Smooth muscle cell (in vitro differentiated cells): ENCODE results near the gene CCDC6. TPM values are rescaled to one million over a fixed set of nuclear protein-coding genes. Genes with fewer than 3 reads are reported as not detected.
A peak's percentile ranks its signal among the peaks of the same experiment; 100 is the strongest.

Experiments used
- DNase-seq: peaks from one replicate; lab custom pipeline; 2025; ENCODE audit not compliant: unreplicated experiment; lab: John Stamatoyannopoulos, UW
- H2AFZ ChIP-seq: fragments of 200-600 bp; sonication (generic); 2 replicates; pipeline ENCODE4 v1.6.0; 2016; ENCODE audit warnings: antibody characterized with exemption, low read depth, mild to moderate bottlenecking
- H3F3A ChIP-seq: fragments of 200-600 bp; sonication (generic); 2 replicates; pipeline ENCODE4 v1.6.0; 2017; ENCODE audit warnings: antibody characterized with exemption, low read depth
- H3K27ac ChIP-seq: fragments of 200-600 bp; sonication (generic); 2 replicates; pipeline ENCODE4 v1.5.1; 2016; ENCODE audit warnings: low read depth, mild to moderate bottlenecking
- H3K27me3 ChIP-seq: fragments of 200-600 bp; sonication (generic); 2 replicates; pipeline ENCODE4 v1.6.1; 2016; ENCODE audit warnings: low read depth, mild to moderate bottlenecking
- H3K36me3 ChIP-seq: fragments of 200-600 bp; sonication (generic); 2 replicates; pipeline ENCODE4 v1.5.1; 2016; ENCODE audit warnings: low read depth
- H3K4me1 ChIP-seq: fragments of 200-600 bp; sonication (generic); 2 replicates; pipeline ENCODE4 v1.5.1; 2016; ENCODE audit warnings: low read depth
- H3K4me2 ChIP-seq: fragments of 200-600 bp; sonication (generic); 2 replicates; pipeline ENCODE4 v1.6.0; 2016; ENCODE audit warnings: mild to moderate bottlenecking
- H3K4me3 ChIP-seq: fragments of 200-600 bp; sonication (generic); 2 replicates; pipeline ENCODE4 v1.5.1; 2016; ENCODE audit warnings: mild to moderate bottlenecking
- H3K79me2 ChIP-seq: fragments of 200-600 bp; sonication (generic); 2 replicates; pipeline ENCODE4 v1.6.0; 2016; ENCODE audit warnings: low read depth, mild to moderate bottlenecking
- H3K9ac ChIP-seq: fragments of 200-600 bp; sonication (generic); 2 replicates; pipeline ENCODE4 v1.6.0; 2016; ENCODE audit warnings: low read depth
- H3K9me3 ChIP-seq: fragments of 200-600 bp; sonication (generic); replicated peaks from 2 replicates; pipeline ENCODE4 v1.5.1; 2016; ENCODE audit warnings: low read depth
- H4K20me1 ChIP-seq: fragments of 200-600 bp; sonication (generic); 2 replicates; pipeline ENCODE4 v1.6.0; 2016; ENCODE audit warnings: low read depth
- WGBS: methylation state at CpG from one replicate; pipeline ENCODE4 v1.1.7; 2016; ENCODE audit warnings: low lambda C conversion rate; 5-methylcytosine and 5-hydroxymethylcytosine counted together
- polyA plus RNA-seq: library from polyadenylated mRNA; unstranded; fragments of >200 nt; fragmentation: Nextera tagmentation; extraction: Ambion mirVana; gene quantifications from 2 replicates; pipeline ENCODE4 v1.2.1, GENCODE V29; 2016
- total RNA-seq: library from RNA; depleted of rRNA; stranded (reverse); fragments of >200 nt; gene quantifications from 2 replicates; pipeline ENCODE4 v1.2.3, GENCODE V29; 2014
- TF ChIP-seq, protein P1 (sequence below): fragments of 200-600 bp; sonication (generic); IDR thresholded peaks from 2 replicates; pipeline ENCODE4 v1.5.1; 2017; ENCODE audit warnings: borderline replicate concordance, mild to moderate bottlenecking, antibody characterized with exemption; ENCODE audit not compliant: insufficient read depth, poor library complexity, severe bottlenecking

The CCDC6 gene
- total and polyA plus RNA-seq, 2 experiments from 2014 or later, result 15.3 to 36.8 TPM

DNA sequence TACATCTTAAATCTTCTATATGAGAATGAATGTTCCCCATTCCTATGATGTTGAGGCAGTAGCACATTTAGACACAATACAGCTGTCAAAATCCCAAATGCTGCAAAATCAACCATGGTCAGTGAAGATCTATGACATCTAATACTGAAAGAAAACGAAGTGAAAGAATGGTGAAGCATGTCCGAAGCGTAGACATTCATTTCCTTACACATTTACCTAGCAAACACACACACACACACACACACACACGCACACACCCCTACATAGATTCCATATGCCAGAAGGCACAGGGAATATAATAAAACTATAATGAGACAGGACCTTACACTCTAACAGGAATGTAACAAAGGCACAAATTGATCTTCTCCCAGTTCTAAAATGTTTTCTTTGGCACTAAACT lies 32.5 kb downstream of the CCDC6 start:
- no peak for DNase-seq
- WGBS, result 96% methylated on average over 4 of the region's 4 CpGs
- H4K20me1 ChIP-seq, result peaks cover 92% of the 10 kb centered on the region
- no peak overlapping the region for H3K27ac ChIP-seq
- H3K4me1 ChIP-seq, result peaks cover 6% of the 10 kb centered on the region
- TF ChIP-seq, protein P1, sequence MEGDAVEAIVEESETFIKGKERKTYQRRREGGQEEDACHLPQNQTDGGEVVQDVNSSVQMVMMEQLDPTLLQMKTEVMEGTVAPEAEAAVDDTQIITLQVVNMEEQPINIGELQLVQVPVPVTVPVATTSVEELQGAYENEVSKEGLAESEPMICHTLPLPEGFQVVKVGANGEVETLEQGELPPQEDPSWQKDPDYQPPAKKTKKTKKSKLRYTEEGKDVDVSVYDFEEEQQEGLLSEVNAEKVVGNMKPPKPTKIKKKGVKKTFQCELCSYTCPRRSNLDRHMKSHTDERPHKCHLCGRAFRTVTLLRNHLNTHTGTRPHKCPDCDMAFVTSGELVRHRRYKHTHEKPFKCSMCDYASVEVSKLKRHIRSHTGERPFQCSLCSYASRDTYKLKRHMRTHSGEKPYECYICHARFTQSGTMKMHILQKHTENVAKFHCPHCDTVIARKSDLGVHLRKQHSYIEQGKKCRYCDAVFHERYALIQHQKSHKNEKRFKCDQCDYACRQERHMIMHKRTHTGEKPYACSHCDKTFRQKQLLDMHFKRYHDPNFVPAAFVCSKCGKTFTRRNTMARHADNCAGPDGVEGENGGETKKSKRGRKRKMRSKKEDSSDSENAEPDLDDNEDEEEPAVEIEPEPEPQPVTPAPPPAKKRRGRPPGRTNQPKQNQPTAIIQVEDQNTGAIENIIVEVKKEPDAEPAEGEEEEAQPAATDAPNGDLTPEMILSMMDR, result no peak
- peaks cover 91% of the 10 kb centered on the region for H3K79me2 ChIP-seq
- H3K27me3 ChIP-seq, result no peaks in the 10 kb centered on the region
- H3K9me3 ChIP-seq, result no peaks in the 10 kb centered on the region
- H3K4me3 ChIP-seq, result no peak overlapping the region
- peak overlapping the region; percentile 55 for H3K4me2 ChIP-seq
- H3K36me3 ChIP-seq, result no peaks in the 10 kb centered on the region
- H3F3A ChIP-seq, result peaks cover 3% of the 10 kb centered on the region
- no peak overlapping the region for H2AFZ ChIP-seq
- no peak overlapping the region for H3K9ac ChIP-seq

- Histone ChIP-seq H3K79me2 (peaks cover 91% of the 10 kb centered on the region), H4K20me1 (peaks cover 92% of the 10 kb centered on the region), H3K9ac (no peak overlapping the region), H2AFZ (no peak overlapping the region), H3K4me1 (peaks cover 6% of the 10 kb centered on the region), H3K9me3 (no peaks in the 10 kb centered on the region), H3K4me2 (peak overlapping the region; percentile 55), H3K27me3 (no peaks in the 10 kb centered on the region), H3F3A (peaks cover 3% of the 10 kb centered on the region), H3K36me3 (no peaks in the 10 kb centered on the region), H3K4me3 (no peak overlapping the region), H3K27ac (no peak overlapping the region)
- TF ChIP-seq, protein P1, result no peak
- no peak for DNase-seq
- WGBS, result 70% methylated on average over 7 of the region's 7 CpGs
These were observed 33.4 kb downstream of the CCDC6 start for GRCh38 chr10:59872892-59873463.

DNA sequence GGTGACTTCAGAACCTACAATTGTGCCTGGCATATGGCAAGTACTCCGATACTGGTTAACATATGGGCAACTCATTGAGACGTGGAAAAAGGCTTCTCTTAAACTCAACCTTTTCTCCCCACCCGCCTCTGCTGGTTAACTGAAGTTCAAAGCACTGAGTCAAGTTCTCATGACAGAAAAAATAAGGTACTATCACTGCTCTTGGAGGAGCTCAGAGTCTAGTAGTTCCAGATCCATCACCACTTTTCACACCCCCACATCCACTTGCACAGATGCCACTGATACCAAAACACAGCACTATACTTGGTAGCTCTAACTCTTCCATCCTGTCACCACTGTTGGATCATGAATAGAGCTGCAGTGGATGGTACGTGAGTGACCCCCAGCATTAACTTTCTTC lies 36.2 kb downstream of the CCDC6 start:
- H3K9me3 ChIP-seq, result no peaks in the 10 kb centered on the region
- peaks cover 92% of the 10 kb centered on the region for H4K20me1 ChIP-seq
- H3K27me3 ChIP-seq, result no peaks in the 10 kb centered on the region
- peaks cover 3% of the 10 kb centered on the region for H3F3A ChIP-seq
- WGBS, result 98% methylated on average over 4 of the region's 4 CpGs
- peaks cover 96% of the 10 kb centered on the region for H3K79me2 ChIP-seq
- no peak for DNase-seq
- no peak overlapping the region for H2AFZ ChIP-seq
- H3K4me3 ChIP-seq, result no peak overlapping the region
- H3K9ac ChIP-seq, result no peak overlapping the region
- TF ChIP-seq, protein P1, result no peak
- no peaks in the 10 kb centered on the region for H3K36me3 ChIP-seq
- no peak overlapping the region for H3K27ac ChIP-seq
- H3K4me1 ChIP-seq, result no peaks in the 10 kb centered on the region
- no peak overlapping the region for H3K4me2 ChIP-seq

DNA sequence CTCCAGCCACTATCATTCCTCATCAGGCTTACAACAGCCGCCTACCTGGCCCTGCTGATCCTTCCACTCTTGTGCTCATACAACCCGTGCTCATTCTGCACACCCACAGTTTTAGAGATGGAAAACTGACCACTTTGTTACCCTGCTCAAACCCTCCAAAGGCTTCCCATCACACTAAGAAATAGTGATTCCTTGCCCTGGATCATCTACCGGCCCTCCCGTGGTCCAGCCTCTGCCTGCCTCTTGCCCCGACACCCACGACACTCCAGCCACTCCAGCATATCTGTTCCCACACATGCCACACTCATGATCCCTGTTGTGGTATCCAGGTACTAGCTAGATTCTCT lies 36.8 kb downstream of the CCDC6 start:
- DNase-seq, result no peak
- TF ChIP-seq, protein P1, result no peak
- peaks cover 91% of the 10 kb centered on the region for H3K79me2 ChIP-seq
- H3K27me3 ChIP-seq, result no peaks in the 10 kb centered on the region
- no peaks in the 10 kb centered on the region for H3K4me1 ChIP-seq
- H3K27ac ChIP-seq, result no peak overlapping the region
- WGBS, result 95% methylated on average over 6 of the region's 6 CpGs
- peaks cover 3% of the 10 kb centered on the region for H3F3A ChIP-seq
- no peak overlapping the region for H3K4me3 ChIP-seq
- H3K9ac ChIP-seq, result no peak overlapping the region
- H2AFZ ChIP-seq, result no peak overlapping the region
- H3K9me3 ChIP-seq, result no peaks in the 10 kb centered on the region
- H4K20me1 ChIP-seq, result peaks cover 92% of the 10 kb centered on the region
- no peak overlapping the region for H3K4me2 ChIP-seq
- H3K36me3 ChIP-seq, result no peaks in the 10 kb centered on the region
